ENCODE data around the gene GKN1.
"Not testable (repeated sequence)": the region's sequence is repeated elsewhere in the genome, so short reads cannot be mapped to it uniquely, and the experiment has no call there.

GKN1 gene

GRCh38 chr2:68946117-68946516, 28.3 kb upstream of the GKN1 start:
- no peak for TF ChIP-seq POLR2A (IDR thresholded peaks at IDR 0.05; ENCODE audit: extremely low read depth, insufficient read length)
- TF ChIP-seq MYC (IDR thresholded peaks at IDR 0.05; ENCODE audit: low read depth, low read length): no peak
- TF ChIP-seq, protein P1, sequence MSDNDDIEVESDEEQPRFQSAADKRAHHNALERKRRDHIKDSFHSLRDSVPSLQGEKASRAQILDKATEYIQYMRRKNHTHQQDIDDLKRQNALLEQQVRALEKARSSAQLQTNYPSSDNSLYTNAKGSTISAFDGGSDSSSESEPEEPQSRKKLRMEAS (IDR thresholded peaks at IDR 0.05; ENCODE audit: low read depth, low read length): no peak
- TF ChIP-seq CTCF (IDR thresholded peaks at IDR 0.05; ENCODE audit: low read depth, low read length): no peak
- H3K4me3 ChIP-seq (ENCODE audit: low read depth, low read length): no peak overlapping the region
- no peak for DNase-seq (ENCODE audit: low read depth)

DNA sequence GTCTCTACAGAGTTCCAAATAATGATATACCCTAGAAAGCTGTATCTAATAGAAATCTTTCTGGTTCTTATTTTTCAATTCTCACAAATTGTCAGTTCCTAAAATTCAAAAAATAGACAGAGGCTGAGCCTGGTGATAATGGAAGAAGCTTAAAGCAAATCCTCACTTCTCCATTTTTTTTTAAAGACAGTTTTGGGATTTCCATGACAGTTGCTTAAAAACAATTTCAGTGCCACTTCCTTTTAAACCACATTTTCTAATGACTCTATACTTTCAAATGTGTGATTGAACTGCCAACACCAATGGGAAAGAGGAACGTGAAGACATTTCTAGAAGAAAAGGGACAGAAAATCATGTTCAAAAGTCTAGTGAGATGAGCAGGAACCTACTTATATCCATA, 25.7 kb upstream of the GKN1 start:
- TF ChIP-seq MYC (IDR thresholded peaks at IDR 0.05; ENCODE audit: low read depth, low read length): no peak
- no peak for TF ChIP-seq POLR2A (IDR thresholded peaks at IDR 0.05; ENCODE audit: extremely low read depth, insufficient read length)
- TF ChIP-seq CTCF (IDR thresholded peaks at IDR 0.05; ENCODE audit: low read depth, low read length): no peak
- TF ChIP-seq, protein P1 (IDR thresholded peaks at IDR 0.05; ENCODE audit: low read depth, low read length): no peak
- DNase-seq (ENCODE audit: low read depth): no peak

DNA sequence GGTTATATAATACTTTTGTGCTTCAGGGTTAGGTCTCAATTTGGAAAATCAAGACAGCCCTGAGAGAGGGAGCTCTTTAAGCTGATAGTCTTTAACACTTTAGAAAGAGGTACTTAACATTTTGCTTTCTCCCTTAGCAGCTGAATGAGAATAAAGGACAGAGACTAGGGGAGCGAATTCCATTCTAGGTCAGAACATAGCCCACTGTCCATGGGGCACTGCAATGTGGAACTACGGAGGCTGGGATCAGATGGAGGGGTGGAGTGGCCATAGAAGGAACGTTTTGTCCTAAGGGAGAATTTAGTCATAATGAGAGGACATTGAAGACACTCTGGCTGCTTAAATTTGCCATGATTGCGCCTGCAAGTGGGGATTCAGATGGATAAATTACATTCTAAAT, 22.5 kb upstream of the GKN1 start:
- no peak for DNase-seq (ENCODE audit: low read depth)
- TF ChIP-seq POLR2A (IDR thresholded peaks at IDR 0.05; ENCODE audit: extremely low read depth, insufficient read length) (no peak), CTCF (IDR thresholded peaks at IDR 0.05; ENCODE audit: low read depth, low read length) (no peak), MYC (IDR thresholded peaks at IDR 0.05; ENCODE audit: low read depth, low read length) (no peak)
- TF ChIP-seq, protein P1 (IDR thresholded peaks at IDR 0.05; ENCODE audit: low read depth, low read length): no peak
- no peak overlapping the region for H3K4me3 ChIP-seq (ENCODE audit: low read depth, low read length)

More for the DNA sequence above, 25.7 kb upstream of the GKN1 start:
- H3K4me3 ChIP-seq (ENCODE audit: low read depth, low read length): no peak overlapping the region

GRCh38 chr2:68952887-68953521, 21.4 kb upstream of the GKN1 start, which contains the start of gene GKN2:
TSS of gene GKN2 (minus strand) at chr2:68952893. CDS start at chr2:68952861, 32 bp downstream.
- TF ChIP-seq CTCF (IDR thresholded peaks at IDR 0.05; ENCODE audit: low read depth, low read length) (no peak), POLR2A (IDR thresholded peaks at IDR 0.05; ENCODE audit: extremely low read depth, insufficient read length) (no peak), MYC (IDR thresholded peaks at IDR 0.05; ENCODE audit: low read depth, low read length) (no peak)
- TF ChIP-seq, protein P1 (IDR thresholded peaks at IDR 0.05; ENCODE audit: low read depth, low read length): no peak
- DNase-seq (ENCODE audit: low read depth): no peak
- H3K4me3 ChIP-seq (ENCODE audit: low read depth, low read length): no peak within 1 kb of the TSS

- not testable (repeated sequence) for H3K4me3 ChIP-seq (ENCODE audit: low read depth, low read length); DNase-seq (ENCODE audit: low read depth)
Measured at GRCh38 chr2:68955432-68955831, 19.0 kb upstream of the GKN1 start.

- TF ChIP-seq, protein P1 (IDR thresholded peaks at IDR 0.05; ENCODE audit: low read depth, low read length): no peak
- TF ChIP-seq CTCF (IDR thresholded peaks at IDR 0.05; ENCODE audit: low read depth, low read length) (no peak), POLR2A (IDR thresholded peaks at IDR 0.05; ENCODE audit: extremely low read depth, insufficient read length) (no peak), MYC (IDR thresholded peaks at IDR 0.05; ENCODE audit: low read depth, low read length) (no peak)
- no peak overlapping the region for H3K4me3 ChIP-seq (ENCODE audit: low read depth, low read length)
- DNase-seq (ENCODE audit: low read depth): no peak
Measured at GRCh38 chr2:68959001-68959400, 15.4 kb upstream of the GKN1 start.
